Testis (tissue), 2 donors: ENCODE data around the gene ARHGAP30.

Experiments used
- CTCF ChIP-seq, 3 experiments: fragments of 450-650 bp in 2 of 3; fragments of 200-600 bp in 1 of 3; sonication (generic) in 1 of 3; IDR thresholded peaks; one replicate each; pipeline ENCODE4 v1.5.1; 2016 to 2019; ENCODE audit warnings: antibody characterized with exemption in 3 of 3, mild to moderate bottlenecking in 2 of 3, moderate library complexity in 1 of 3
- POLR2A ChIP-seq: fragments of 450-650 bp; IDR thresholded peaks from one replicate; pipeline ENCODE4 v1.6.1; 2017; ENCODE audit warnings: antibody characterized with exemption, mild to moderate bottlenecking, moderate library complexity

- no peak for TF ChIP-seq CTCF (IDR thresholded peaks at IDR 0.05)
- TF ChIP-seq POLR2A, result no peak
Measured at GRCh38 chr1:161001525-161001924, 68.2 kb downstream of the ARHGAP30 start.
